Prostate gland (tissue), 2 donors: ENCODE data around the gene CTNNA3.

ENCODE experiments used
- CTCF ChIP-seq, 4 experiments: fragments of 200-600 bp in 2 of 4; fragments of 450-650 bp in 2 of 4; sonication (generic) in 2 of 4; IDR thresholded peaks; 1 replicate in 3 of 4; 2 replicates in 1 of 4; pipeline ENCODE4 v1.5.1; 2016 to 2019; ENCODE audit warnings: antibody characterized with exemption in 4 of 4, mild to moderate bottlenecking in 2 of 4, moderate library complexity in 2 of 4
- POLR2A ChIP-seq: fragments of 450-650 bp; IDR thresholded peaks from one replicate; pipeline ENCODE4 v1.6.1; 2016; ENCODE audit warnings: antibody characterized with exemption, mild to moderate bottlenecking
- POLR2AphosphoS5 ChIP-seq: sonication (generic); formaldehyde crosslinking; IDR thresholded peaks from one replicate; pipeline ENCODE4 v1.6.1; 2017; ENCODE audit warnings: antibody characterized with exemption

GRCh38 chr10:66782776-66783175 is 913.2 kb downstream of the CTNNA3 start:
- no peak for TF ChIP-seq POLR2AphosphoS5
- no peak for TF ChIP-seq CTCF (IDR thresholded peaks at IDR 0.05)
- TF ChIP-seq POLR2A: no peak
